Brain microvascular endothelial cell (primary cell): ENCODE data around the gene FAM24A.

Source experiments
- DNase-seq: peaks from one replicate; pipeline ENCODE4 v3.0.0-alpha.2; 2020
- H3K27ac ChIP-seq: fragments of 250-450 bp; sonication (Bioruptor Pico); 2 replicates; pipeline ENCODE4 v1.5.1; 2020; ENCODE audit warnings: mild to moderate bottlenecking, moderate library complexity
- H3K27me3 ChIP-seq: fragments of 250-450 bp; sonication (Bioruptor Pico); replicated peaks from 2 replicates; pipeline ENCODE4 v1.5.1; 2020; ENCODE audit warnings: mild to moderate bottlenecking
- H3K36me3 ChIP-seq: fragments of 250-450 bp; sonication (Bioruptor Pico); replicated peaks from 2 replicates; pipeline ENCODE4 v1.5.1; 2020; ENCODE audit warnings: mild to moderate bottlenecking
- H3K4me3 ChIP-seq: 2 replicates; pipeline ENCODE4 v1.5.1; 2011; ENCODE audit warnings: low read depth, mild to moderate bottlenecking, control low read depth, low read length, moderate library complexity
- in situ Hi-C: cut with HindIII; loops from 2 replicates; pipeline ENCODE4 v1.10.0; 2017; ENCODE audit warnings: low sequenced_read_pairs, low pct_ligation_motif_present
- TF ChIP-seq, protein P1 (sequence below): IDR thresholded peaks from 2 replicates; pipeline ENCODE4 v1.5.1; 2011; ENCODE audit warnings: low read depth, mild to moderate bottlenecking, moderate library complexity, low read length, control low read depth, inconsistent platforms; ENCODE audit errors: missing control alignments

The FAM24A gene

DNA sequence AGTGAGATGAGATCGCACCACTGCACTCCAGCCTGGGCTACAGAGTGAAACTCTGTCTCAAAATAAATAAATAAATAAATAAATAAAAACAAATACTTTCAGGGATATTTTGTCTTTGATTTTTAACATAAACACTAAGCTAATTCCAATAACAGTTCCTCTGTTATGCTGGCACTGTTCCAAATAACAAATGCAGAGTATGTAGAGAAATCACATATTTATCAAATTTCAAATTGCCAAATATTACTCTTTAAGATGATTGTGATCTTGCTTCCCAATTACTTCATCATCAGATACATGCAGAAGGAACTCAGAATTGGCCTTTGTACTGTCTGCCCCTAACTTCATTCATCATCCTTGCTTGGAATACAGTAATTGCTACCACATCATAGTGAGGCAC lies 19.7 kb downstream of the FAM24A start:
- Histone ChIP-seq H3K36me3 (peaks cover 8% of the 10 kb centered on the region), H3K27me3 (no peaks in the 10 kb centered on the region), H3K27ac (no peak overlapping the region), H3K4me3 (no peak overlapping the region)
- DNase-seq = no peak
- TF ChIP-seq, protein P1, sequence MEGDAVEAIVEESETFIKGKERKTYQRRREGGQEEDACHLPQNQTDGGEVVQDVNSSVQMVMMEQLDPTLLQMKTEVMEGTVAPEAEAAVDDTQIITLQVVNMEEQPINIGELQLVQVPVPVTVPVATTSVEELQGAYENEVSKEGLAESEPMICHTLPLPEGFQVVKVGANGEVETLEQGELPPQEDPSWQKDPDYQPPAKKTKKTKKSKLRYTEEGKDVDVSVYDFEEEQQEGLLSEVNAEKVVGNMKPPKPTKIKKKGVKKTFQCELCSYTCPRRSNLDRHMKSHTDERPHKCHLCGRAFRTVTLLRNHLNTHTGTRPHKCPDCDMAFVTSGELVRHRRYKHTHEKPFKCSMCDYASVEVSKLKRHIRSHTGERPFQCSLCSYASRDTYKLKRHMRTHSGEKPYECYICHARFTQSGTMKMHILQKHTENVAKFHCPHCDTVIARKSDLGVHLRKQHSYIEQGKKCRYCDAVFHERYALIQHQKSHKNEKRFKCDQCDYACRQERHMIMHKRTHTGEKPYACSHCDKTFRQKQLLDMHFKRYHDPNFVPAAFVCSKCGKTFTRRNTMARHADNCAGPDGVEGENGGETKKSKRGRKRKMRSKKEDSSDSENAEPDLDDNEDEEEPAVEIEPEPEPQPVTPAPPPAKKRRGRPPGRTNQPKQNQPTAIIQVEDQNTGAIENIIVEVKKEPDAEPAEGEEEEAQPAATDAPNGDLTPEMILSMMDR = no peak
- in situ Hi-C loops = no loop called here

DNA sequence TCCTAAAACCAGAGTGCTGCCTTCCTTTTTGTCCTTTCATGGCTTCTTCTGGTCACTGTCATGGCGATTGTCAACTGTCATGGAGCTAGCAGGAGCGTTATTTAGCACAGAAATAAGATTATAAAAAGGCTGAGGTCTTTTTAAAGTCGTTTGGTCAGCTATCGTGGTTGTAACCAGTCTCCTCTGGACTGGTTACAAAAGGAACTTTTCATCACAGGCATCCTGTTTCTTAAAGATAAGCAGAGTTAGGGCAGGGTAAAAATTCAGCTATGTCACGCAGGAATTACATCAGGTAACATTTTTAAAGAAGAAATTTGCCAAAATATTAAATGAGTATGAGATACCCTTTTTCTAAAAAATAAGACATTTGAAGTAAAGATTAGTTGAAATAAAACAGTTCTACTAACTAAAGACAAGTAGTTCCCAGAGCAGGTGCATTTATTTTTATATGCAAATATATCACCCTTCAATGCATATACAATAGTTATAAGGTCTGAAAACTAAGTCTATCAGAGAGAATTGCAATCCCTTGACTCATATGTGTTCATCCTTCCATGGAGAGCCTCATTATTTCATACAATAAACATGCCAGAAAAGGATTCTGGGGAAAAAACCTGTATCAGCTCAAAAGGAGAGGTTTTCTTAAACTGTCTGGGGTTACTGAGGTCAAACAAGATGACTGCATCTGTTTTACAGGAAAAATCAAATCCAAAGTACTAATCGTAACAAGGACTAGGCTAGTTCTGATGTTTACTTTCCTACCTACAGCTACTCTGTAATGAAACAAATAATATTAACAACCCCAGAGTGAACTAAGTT lies 20.9 kb downstream of the FAM24A start:
- in situ Hi-C loops = no loop called here
- Histone ChIP-seq H3K27me3 (no peaks in the 10 kb centered on the region), H3K27ac (no peak overlapping the region), H3K4me3 (no peak overlapping the region), H3K36me3 (peaks cover 8% of the 10 kb centered on the region)
- no peak for DNase-seq
- TF ChIP-seq, protein P1 = no peak

GRCh38 chr10:122939133-122939855 lies 28.9 kb downstream of the FAM24A start:
- Histone ChIP-seq H3K27me3 (no peaks in the 10 kb centered on the region), H3K36me3 (peaks cover 4% of the 10 kb centered on the region), H3K4me3 (no peak overlapping the region), H3K27ac (peak overlapping the region; percentile 9)
- TF ChIP-seq, protein P1 = no peak
- in situ Hi-C loops = no loop called here
- DNase-seq = no peak

GRCh38 chr10:122939856-122940543 lies 29.6 kb downstream of the FAM24A start:
- no peak overlapping the region for H3K4me3 ChIP-seq
- peaks cover 4% of the 10 kb centered on the region for H3K36me3 ChIP-seq
- DNase-seq = peak; percentile 22
- no peaks in the 10 kb centered on the region for H3K27me3 ChIP-seq
- in situ Hi-C loops = no loop called here
- H3K27ac ChIP-seq = peak overlapping the region; percentile 51
- TF ChIP-seq, protein P1 = no peak

DNA sequence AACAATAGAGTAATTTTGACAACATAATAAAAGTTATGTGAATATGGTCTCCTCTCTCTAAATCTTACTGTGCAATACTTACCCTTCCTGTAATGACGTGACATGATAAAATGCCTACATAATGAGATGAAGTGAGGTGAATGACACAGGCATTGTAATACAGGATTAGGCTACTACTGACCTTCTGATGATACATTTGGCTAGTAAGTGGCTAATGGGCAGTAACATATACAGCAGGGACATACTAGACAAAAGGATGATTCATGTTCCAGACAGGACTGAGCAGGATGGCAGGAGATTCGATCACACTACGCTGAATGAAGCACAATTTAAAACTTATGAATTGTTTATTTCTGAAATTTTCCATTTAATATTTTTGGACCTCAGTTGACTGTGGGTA lies 38.9 kb downstream of the FAM24A start:
- Histone ChIP-seq H3K4me3 (no peak overlapping the region), H3K36me3 (peaks cover 20% of the 10 kb centered on the region), H3K27ac (no peak overlapping the region), H3K27me3 (no peaks in the 10 kb centered on the region)
- TF ChIP-seq, protein P1 = no peak
- in situ Hi-C loops = no loop called here
- DNase-seq = no peak
